PC-3 (cell line): ENCODE measurements around the gene SRSF2. TPM values are rescaled to one million over a fixed set of nuclear protein-coding genes. Genes with fewer than 3 reads are reported as not detected.

Experiments
- ATAC-seq: fragments of 200-7000 bp; cut with Tn5 transposase; 2 replicates; pipeline ENCODE4 v1.9.1; 2020; ENCODE audit warnings: mild to moderate bottlenecking, moderate library complexity
- BruUV-seq: library from RNA; stranded (reverse); fragments of 400-500 nt; replicated peaks from 2 replicates; lab custom pipeline; 2021; lab: Mats Ljungman, UMichigan
- CTCF ChIA-PET: fragments of 300-600 bp; sonication (Branson Sonifier 250); formaldehyde crosslinking; loops from one replicate; lab custom pipeline; 2022; ENCODE audit warnings: antibody characterized with exemption; lab: Charles Lee
- POLR2A ChIA-PET: fragments of 300-600 bp; sonication (Branson Sonifier 250); formaldehyde crosslinking; loops from one replicate; lab custom pipeline; 2022; ENCODE audit warnings: antibody characterized with exemption; ENCODE audit not compliant: unreplicated experiment; lab: Charles Lee
- DNase-seq: peaks from one replicate; pipeline ENCODE4 v3.0.0-alpha.2; 2015
- H2AFZ ChIP-seq: fragments of 300-600 bp; sonication (generic); 2 replicates; pipeline ENCODE4 v1.6.0; 2016; ENCODE audit warnings: antibody characterized with exemption, low read length
- H3F3A ChIP-seq: fragments of 300-600 bp; sonication (generic); one replicate; pipeline ENCODE4 v1.6.0; 2017; ENCODE audit warnings: antibody characterized with exemption, low read length, control low read depth, mild to moderate bottlenecking; ENCODE audit not compliant: unreplicated experiment
- H3K27ac ChIP-seq: fragments of 300-600 bp; sonication (generic); 2 replicates; pipeline ENCODE4 v1.5.1; 2016; ENCODE audit warnings: mild to moderate bottlenecking, low read length
- H3K27me3 ChIP-seq: fragments of 300-600 bp; sonication (generic); 2 replicates; pipeline ENCODE4 v1.6.1; 2016; ENCODE audit warnings: low read length, mixed read lengths
- H3K36me3 ChIP-seq: fragments of 300-600 bp; sonication (generic); 2 replicates; pipeline ENCODE4 v1.6.1; 2016; ENCODE audit warnings: low read depth, mixed run types, low read length, mixed read lengths
- H3K4me1 ChIP-seq: fragments of 300-600 bp; sonication (generic); 2 replicates; pipeline ENCODE4 v1.5.1; 2016; ENCODE audit warnings: low read length; ENCODE audit not compliant: insufficient read depth
- H3K4me2 ChIP-seq: fragments of 300-600 bp; sonication (generic); 2 replicates; pipeline ENCODE4 v1.6.0; 2016; ENCODE audit warnings: low read length
- H3K4me3 ChIP-seq: fragments of 300-600 bp; sonication (generic); 2 replicates; pipeline ENCODE4 v1.5.1; 2016; ENCODE audit warnings: mild to moderate bottlenecking, low read length, mixed read lengths
- H3K79me2 ChIP-seq: fragments of 300-600 bp; sonication (generic); 2 replicates; pipeline ENCODE4 v1.6.1; 2017; ENCODE audit warnings: low read length, mixed read lengths
- H3K9ac ChIP-seq: fragments of 300-600 bp; sonication (generic); 2 replicates; pipeline ENCODE4 v1.6.0; 2016; ENCODE audit warnings: mild to moderate bottlenecking, low read length
- H3K9me2 ChIP-seq: fragments of 300-600 bp; sonication (generic); replicated peaks from 2 replicates; pipeline ENCODE4 v1.6.1; 2016; ENCODE audit warnings: mixed run types, low read length, mixed read lengths
- H3K9me3 ChIP-seq: fragments of 300-600 bp; sonication (generic); 2 replicates; pipeline ENCODE4 v1.6.1; 2016; ENCODE audit warnings: low read length, mixed read lengths
- H4K20me1 ChIP-seq: fragments of 300-600 bp; sonication (generic); 2 replicates; pipeline ENCODE4 v1.6.1; 2016; ENCODE audit warnings: low read length, mixed read lengths
- CTCF ChIP-seq: fragments of 300-600 bp; sonication (generic); conservative IDR thresholded peaks from 2 replicates; pipeline ENCODE4 v1.5.1; 2017; ENCODE audit warnings: antibody characterized with exemption, low read depth, mild to moderate bottlenecking, low read length
- EZH2 ChIP-seq: fragments of 300-600 bp; sonication (generic); IDR thresholded peaks from one replicate; pipeline ENCODE4 v1.6.1; 2017; ENCODE audit warnings: antibody characterized with exemption, mild to moderate bottlenecking, low read length; ENCODE audit not compliant: unreplicated experiment
- EZH2phosphoT487 ChIP-seq: fragments of 300-600 bp; sonication (generic); IDR thresholded peaks from 2 replicates; pipeline ENCODE4 v1.6.1; 2018; ENCODE audit warnings: mild to moderate bottlenecking, antibody characterized with exemption, low read length, borderline replicate concordance
- intact Hi-C: fragments of 100-400 bp; cut with micrococcal nuclease; formaldehyde crosslinking; loops from 2 replicates; pipeline ENCODE4 v1.9.0; 2023
- total RNA-seq: library from RNA; depleted of rRNA; stranded (reverse); fragments of >200 nt; gene quantifications from 2 replicates; pipeline ENCODE4 v1.2.3, GENCODE V29; 2014

Gene SRSF2
- total RNA-seq, 1 experiment from 2014 or later: 859 TPM

- ATAC-seq: peak; percentile 3
- Histone ChIP-seq H3K4me1 (peaks cover 37% of the 10 kb centered on the region), H3K36me3 (peaks cover 44% of the 10 kb centered on the region), H3F3A (peaks cover 24% of the 10 kb centered on the region), H3K9ac (peak overlapping the region; percentile 98), H3K27me3 (no peaks in the 10 kb centered on the region), H3K79me2 (peaks cover 85% of the 10 kb centered on the region), H3K4me3 (peak overlapping the region; percentile 89), H4K20me1 (peaks cover 45% of the 10 kb centered on the region), H3K27ac (peak overlapping the region; percentile 64), H3K9me3 (no peaks in the 10 kb centered on the region), H3K4me2 (peak overlapping the region; percentile 83), H3K9me2 (no peaks in the 10 kb centered on the region), H2AFZ (no peak overlapping the region)
- no peak for DNase-seq
- BruUV-seq: no TSS peak
- intact Hi-C loops: loop anchor here (10.0 kb wide), 1 partner anchor 548 kb away; no protein-coding TSS in a partner anchor
- ChIA-PET CTCF (no interaction called here), POLR2A (interaction anchor here (0.5 kb wide), 1 partner anchor 13 kb away, joined by 3 read pairs; no protein-coding TSS in a partner anchor)
- TF ChIP-seq CTCF: no peak
- no peak for TF ChIP-seq EZH2phosphoT487
- TF ChIP-seq EZH2: no peak
Measured at GRCh38 chr17:76736349-76737081, 616 bp downstream of the SRSF2 start.

DNA sequence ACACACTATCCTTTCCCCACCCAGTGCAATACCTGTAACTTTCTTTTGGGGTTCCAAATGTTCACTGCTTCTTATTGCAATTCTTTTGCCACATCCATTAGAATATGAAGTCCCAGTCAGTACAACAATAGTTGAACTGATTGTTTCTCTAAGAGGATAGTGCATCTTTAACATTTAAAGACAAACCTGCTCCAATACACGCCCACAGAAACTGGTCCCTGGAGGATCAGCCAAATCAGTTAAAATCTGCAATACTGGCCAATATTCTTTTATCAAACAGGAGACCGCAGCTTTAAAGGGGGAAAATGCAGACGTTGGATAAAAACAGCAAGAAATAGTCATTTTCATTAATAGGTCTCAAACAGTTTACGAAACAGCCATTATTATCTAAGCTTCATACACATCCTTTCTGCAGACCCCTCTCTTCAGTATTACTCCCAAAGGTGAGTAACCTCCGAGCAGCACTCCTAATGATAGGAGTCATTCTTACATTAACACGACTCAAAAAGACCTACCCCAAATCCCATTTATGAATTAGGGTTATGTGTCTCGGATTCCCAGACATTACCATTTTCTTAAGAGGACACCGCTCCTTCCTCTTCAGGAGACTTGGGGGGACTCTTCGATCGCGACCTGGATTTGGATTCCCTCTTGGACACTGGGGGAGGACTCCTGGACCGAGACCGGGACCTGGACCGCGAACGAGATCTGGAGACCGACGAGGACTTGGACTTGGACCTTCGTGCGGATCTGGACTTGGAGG is 1.4 kb downstream of the SRSF2 start:
- H3K9me2 ChIP-seq: no peaks in the 10 kb centered on the region
- H3K27me3 ChIP-seq: no peaks in the 10 kb centered on the region
- no peak for ATAC-seq
- TF ChIP-seq EZH2 (no peak), CTCF (no peak), EZH2phosphoT487 (no peak)
- peak overlapping the region; percentile 89 for H3K4me3 ChIP-seq
- intact Hi-C loops: loop anchor here (1.0 to 10.0 kb wide), 2 partner anchors 8 to 549 kb away; no protein-coding TSS in a partner anchor
- BruUV-seq: TSS peak; percentile 31
- no peaks in the 10 kb centered on the region for H3K9me3 ChIP-seq
- peaks cover 84% of the 10 kb centered on the region for H3K79me2 ChIP-seq
- ChIA-PET POLR2A (no interaction called here), CTCF (interaction anchor here (0.6 kb wide), 1 partner anchor 137 kb away, joined by 4 read pairs; no protein-coding TSS in a partner anchor)
- no peak for DNase-seq
- peaks cover 45% of the 10 kb centered on the region for H4K20me1 ChIP-seq
- H3F3A ChIP-seq: peaks cover 24% of the 10 kb centered on the region
- peak overlapping the region; percentile 83 for H3K4me2 ChIP-seq
- peak overlapping the region; percentile 64; the same call in 1 of the 2 replicates for H3K27ac ChIP-seq
- no peak overlapping the region for H2AFZ ChIP-seq
- H3K4me1 ChIP-seq: peaks cover 37% of the 10 kb centered on the region
- peaks cover 49% of the 10 kb centered on the region for H3K36me3 ChIP-seq
- peak overlapping the region; percentile 98 for H3K9ac ChIP-seq
